Activated CD4-positive, CD25-positive, alpha-beta regulatory T cell treated with anti-CD3 and anti-CD28 coated beads, Interleukin-2, amount 50 U/mL, for 72 hours (primary cell): ENCODE data around the gene PLCXD1.
"Not testable (repeated sequence)": the region's sequence is repeated elsewhere in the genome, so short reads cannot be mapped to it uniquely, and the experiment has no call there.

ENCODE experiments used
- DNase-seq: peaks from one replicate; pipeline ENCODE4 v3.0.0; 2021

The PLCXD1 gene

GRCh38 chrX:281166-281999, at the start of gene PLCXD1:
PLCXD1 (plus strand) TSS chrX:281381; CDS start chrX:284188, 2,807 bp downstream.
- DNase-seq = peak; percentile 20

- not testable (repeated sequence) for DNase-seq
Measured at GRCh38 chrX:231637-232277, 49.4 kb upstream of the PLCXD1 start.

GRCh38 chrX:232278-232655, 48.9 kb upstream of the PLCXD1 start:
- not testable (repeated sequence) for DNase-seq

GRCh38 chrX:236201-236600, 45.0 kb upstream of the PLCXD1 start:
- not testable (repeated sequence) for DNase-seq

GRCh38 chrX:250965-251364, 30.2 kb upstream of the PLCXD1 start:
- DNase-seq = no peak

- not testable (repeated sequence) for DNase-seq
Measured at GRCh38 chrX:251396-252243, 29.6 kb upstream of the PLCXD1 start.

- no peak for DNase-seq
Measured at GRCh38 chrX:252244-252956, 28.8 kb upstream of the PLCXD1 start.

- DNase-seq = no peak
Measured at GRCh38 chrX:252957-253291, 28.3 kb upstream of the PLCXD1 start.

- DNase-seq = no peak
Measured at GRCh38 chrX:253451-254297, 27.5 kb upstream of the PLCXD1 start.

- no peak for DNase-seq
Measured at GRCh38 chrX:254630-255215, 26.5 kb upstream of the PLCXD1 start.

GRCh38 chrX:255923-256331, 25.3 kb upstream of the PLCXD1 start:
- DNase-seq = no peak

GRCh38 chrX:257054-257453, 24.1 kb upstream of the PLCXD1 start:
- not testable (repeated sequence) for DNase-seq

GRCh38 chrX:257681-258289, 23.4 kb upstream of the PLCXD1 start:
- no peak for DNase-seq

- DNase-seq = no peak
Measured at GRCh38 chrX:258291-259040, 22.7 kb upstream of the PLCXD1 start.

GRCh38 chrX:259692-260355, 21.4 kb upstream of the PLCXD1 start:
- DNase-seq = no peak

- no peak for DNase-seq
Measured at GRCh38 chrX:261167-261918, 19.8 kb upstream of the PLCXD1 start.

GRCh38 chrX:261919-262352, 19.2 kb upstream of the PLCXD1 start:
- DNase-seq = no peak

- no peak for DNase-seq
Measured at GRCh38 chrX:262381-262909, 18.7 kb upstream of the PLCXD1 start.

GRCh38 chrX:264006-264405, 17.2 kb upstream of the PLCXD1 start:
- DNase-seq = not testable (repeated sequence)
